Measurements from ENCODE around the gene ANKS6. TPM values are rescaled to one million over a fixed set of nuclear protein-coding genes. Genes with fewer than 3 reads are reported as not detected.

The ANKS6 gene
- total and polyA plus RNA-seq, 9 donors = 7.4 to 29.3 (median 17.7) TPM

DNA sequence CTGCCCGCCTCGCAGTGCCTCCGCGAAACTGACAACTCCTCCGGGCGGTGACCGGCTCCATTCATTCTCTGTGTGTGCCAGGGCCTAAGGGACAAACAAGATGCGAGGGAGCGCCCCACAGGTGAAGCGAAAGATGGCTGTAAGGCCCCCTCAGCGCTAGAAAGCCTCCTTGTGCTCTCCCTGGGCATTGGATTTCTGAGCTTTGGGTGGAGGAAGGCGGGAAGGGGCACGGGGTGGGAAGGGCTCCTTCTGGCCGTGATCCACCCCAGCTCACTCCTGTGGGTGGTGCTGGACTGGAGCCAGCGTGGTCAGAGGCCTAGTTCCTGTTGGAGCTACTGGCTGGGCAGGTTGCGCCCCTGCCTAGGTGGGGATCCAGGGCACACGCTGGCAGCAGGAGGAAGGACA lies 12.1 kb upstream of the ANKS6 start:
- H3K4me1 ChIP-seq (ENCODE audit: insufficient read depth) = peaks cover 3% of the 10 kb centered on the region
- H3K27ac ChIP-seq = no peak overlapping the region

DNA sequence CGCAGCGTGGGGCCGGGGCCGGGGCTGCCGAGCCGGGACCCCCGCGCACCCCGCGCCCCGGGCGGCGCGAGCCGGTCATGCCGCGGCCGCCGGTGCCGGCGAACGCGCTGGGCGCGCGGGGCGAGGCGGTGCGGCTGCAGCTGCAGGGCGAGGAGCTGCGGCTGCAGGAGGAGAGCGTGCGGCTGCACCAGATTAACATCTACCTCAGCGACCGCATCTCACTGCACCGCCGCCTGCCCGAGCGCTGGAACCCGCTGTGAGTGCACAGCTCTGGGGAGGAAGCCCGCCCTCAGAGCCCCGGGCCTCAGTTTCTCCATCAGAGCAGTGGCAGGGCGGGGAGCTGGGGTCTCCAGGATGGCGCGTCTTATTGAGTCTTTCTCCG lies 11.4 kb upstream of the ANKS6 start:
- intact Hi-C loops (cut with DNase I) = no loop called here
- Histone ChIP-seq H3K27me3 (no peaks in the 10 kb centered on the region), H3K27ac (no peak overlapping the region), H3K36me3 (no peaks in the 10 kb centered on the region), H3K9me3 (no peaks in the 10 kb centered on the region), H3K4me1 (ENCODE audit: insufficient read depth) (peaks cover 3% of the 10 kb centered on the region), H3K4me3 (peak overlapping the region; percentile 42)
- DNase-seq = no peak
- TF ChIP-seq, protein P1, sequence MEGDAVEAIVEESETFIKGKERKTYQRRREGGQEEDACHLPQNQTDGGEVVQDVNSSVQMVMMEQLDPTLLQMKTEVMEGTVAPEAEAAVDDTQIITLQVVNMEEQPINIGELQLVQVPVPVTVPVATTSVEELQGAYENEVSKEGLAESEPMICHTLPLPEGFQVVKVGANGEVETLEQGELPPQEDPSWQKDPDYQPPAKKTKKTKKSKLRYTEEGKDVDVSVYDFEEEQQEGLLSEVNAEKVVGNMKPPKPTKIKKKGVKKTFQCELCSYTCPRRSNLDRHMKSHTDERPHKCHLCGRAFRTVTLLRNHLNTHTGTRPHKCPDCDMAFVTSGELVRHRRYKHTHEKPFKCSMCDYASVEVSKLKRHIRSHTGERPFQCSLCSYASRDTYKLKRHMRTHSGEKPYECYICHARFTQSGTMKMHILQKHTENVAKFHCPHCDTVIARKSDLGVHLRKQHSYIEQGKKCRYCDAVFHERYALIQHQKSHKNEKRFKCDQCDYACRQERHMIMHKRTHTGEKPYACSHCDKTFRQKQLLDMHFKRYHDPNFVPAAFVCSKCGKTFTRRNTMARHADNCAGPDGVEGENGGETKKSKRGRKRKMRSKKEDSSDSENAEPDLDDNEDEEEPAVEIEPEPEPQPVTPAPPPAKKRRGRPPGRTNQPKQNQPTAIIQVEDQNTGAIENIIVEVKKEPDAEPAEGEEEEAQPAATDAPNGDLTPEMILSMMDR (IDR thresholded peaks at IDR 0.05) = no peak
- TF ChIP-seq POLR2A (IDR thresholded peaks at IDR 0.05) (no peak), EP300 (IDR thresholded peaks at IDR 0.05) (no peak)
- 0 to 1% (median 1%) methylated on average over 18 to 46 of the region's 46 CpGs for WGBS, 3 donors

More for the DNA sequence above, 12.1 kb upstream of the ANKS6 start:
- Histone ChIP-seq H3K36me3 (no peaks in the 10 kb centered on the region), H3K9me3 (no peaks in the 10 kb centered on the region), H3K27me3 (no peaks in the 10 kb centered on the region), H3K4me3 (peak overlapping the region; percentile 42)
- peak in 1 of 5 donors; percentile 45 for DNase-seq
- intact Hi-C loops (cut with DNase I) = no loop called here
- TF ChIP-seq POLR2A (IDR thresholded peaks at IDR 0.05) (no peak), EP300 (IDR thresholded peaks at IDR 0.05) (no peak)
- TF ChIP-seq, protein P1 (IDR thresholded peaks at IDR 0.05) = no peak
- 38 to 43% (median 41%) methylated on average over 16 to 17 of the region's 17 CpGs for WGBS, 3 donors

DNA sequence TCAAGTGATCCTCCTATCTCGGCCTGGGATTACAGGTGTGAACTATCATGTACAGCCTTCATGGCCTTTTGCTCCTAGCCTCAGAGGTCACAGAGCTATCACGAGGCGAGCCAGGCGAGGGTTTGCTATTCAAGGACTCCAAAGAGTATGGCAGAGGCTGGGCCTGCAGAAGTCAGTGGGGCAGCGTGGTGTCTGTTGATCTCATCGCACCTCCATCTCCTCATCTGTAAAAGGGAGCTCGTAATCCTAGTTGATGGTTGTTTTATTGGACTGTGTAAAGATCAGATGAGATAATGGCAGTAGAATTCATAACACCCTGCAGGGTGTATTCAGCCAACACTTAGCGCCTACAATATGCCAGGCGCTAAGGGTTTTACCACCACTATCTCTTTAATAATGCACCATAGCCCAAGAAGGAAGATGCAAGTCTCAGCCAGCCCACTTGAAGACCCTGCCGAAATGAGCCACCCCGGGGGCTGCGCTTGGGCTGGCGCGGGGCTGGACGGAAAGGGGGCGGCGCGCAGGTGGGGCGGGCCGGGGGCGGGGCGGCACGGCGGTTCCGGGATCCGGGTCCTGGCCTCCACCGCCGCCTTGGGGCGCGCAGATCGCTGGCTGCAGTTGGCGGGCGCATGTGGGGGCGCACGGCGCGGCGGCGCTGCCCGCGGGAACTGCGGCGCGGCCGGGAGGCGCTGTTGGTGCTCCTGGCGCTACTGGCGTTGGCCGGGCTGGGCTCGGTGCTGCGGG lies 10.9 kb upstream of the ANKS6 start, which contains the start of gene GALNT12:
GALNT12 (plus strand) TSS at position 601 of the 744 bp plus-strand sequence; CDS start at position 630, 29 bp downstream.
- peak within 1 kb of the TSS; percentile 42 for H3K4me3 ChIP-seq
- TF ChIP-seq POLR2A (IDR thresholded peaks at IDR 0.05) = no peak
- TF ChIP-seq, protein P1 (IDR thresholded peaks at IDR 0.05) = no peak
- TF ChIP-seq EP300 (IDR thresholded peaks at IDR 0.05) = no peak
- H3K36me3 ChIP-seq = no peaks in the 10 kb centered on the region
- H3K27ac ChIP-seq = no peak within 1 kb of the TSS
- 8 to 27% (median 14%) methylated on average over 18 to 51 of the region's 51 CpGs for WGBS, 3 donors
- no peaks in the 10 kb centered on the region for H3K27me3 ChIP-seq
- intact Hi-C loops (cut with DNase I) = no loop called here
- peak in 1 of 5 donors; percentile 31 for DNase-seq
- H3K4me1 ChIP-seq (ENCODE audit: insufficient read depth) = peaks cover 3% of the 10 kb centered on the region
- H3K9me3 ChIP-seq = no peaks in the 10 kb centered on the region

DNA sequence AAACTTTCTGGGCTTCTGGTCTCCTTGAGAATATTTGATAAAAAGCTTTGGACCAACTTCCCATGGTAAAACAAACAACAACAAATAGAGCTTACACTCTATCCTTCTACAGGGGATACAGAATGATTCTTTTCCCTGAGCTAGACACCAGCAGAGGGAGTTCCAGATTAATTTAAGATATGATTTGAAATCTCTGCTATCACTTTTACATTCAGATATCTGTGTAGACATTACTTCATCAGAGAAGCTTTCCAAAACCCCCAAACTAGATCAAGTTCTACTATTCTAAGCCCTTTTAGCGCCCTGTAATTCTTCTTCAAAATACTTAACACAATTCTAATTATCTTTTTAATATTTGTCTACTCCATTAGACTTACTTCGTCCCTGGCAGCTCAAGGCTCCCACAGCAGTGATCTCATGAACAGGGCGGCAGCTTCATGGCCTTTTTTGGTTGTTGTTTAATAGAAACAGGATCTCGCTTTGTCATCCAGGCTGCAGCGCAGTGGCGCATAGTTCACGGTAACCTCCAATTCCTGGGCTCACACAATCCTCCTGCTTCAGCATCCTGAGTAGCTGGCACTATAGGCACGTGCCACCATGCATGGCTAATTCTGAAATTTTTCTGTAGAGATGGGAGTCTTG lies 10.2 kb upstream of the ANKS6 start:
- Histone ChIP-seq H3K4me1 (ENCODE audit: insufficient read depth) (peaks cover 3% of the 10 kb centered on the region), H3K9me3 (no peaks in the 10 kb centered on the region)
- intact Hi-C loops (cut with DNase I) = no loop called here

More for the DNA sequence above, 10.2 kb upstream of the ANKS6 start:
- DNase-seq = no peak
- Histone ChIP-seq H3K27me3 (no peaks in the 10 kb centered on the region), H3K4me3 (no peak overlapping the region), H3K27ac (no peak overlapping the region), H3K36me3 (no peaks in the 10 kb centered on the region)
- 72 to 85% (median 78%) methylated on average over 8 of the region's 8 CpGs for WGBS, 3 donors
- no peak for TF ChIP-seq POLR2A (IDR thresholded peaks at IDR 0.05)
- TF ChIP-seq, protein P1 (IDR thresholded peaks at IDR 0.05) = no peak
- no peak for TF ChIP-seq EP300 (IDR thresholded peaks at IDR 0.05)
